Esophagus squamous epithelium (tissue), 4 donors: Measurements from ENCODE around the gene MRPL55.

Source experiments
- POLR2A ChIP-seq, 4 donors: fragments of 450-650 bp; IDR thresholded peaks; one replicate each; pipeline ENCODE4 v1.6.1; 2017; ENCODE audit warnings: antibody characterized with exemption in 4 of 4, mild to moderate bottlenecking in 4 of 4, moderate library complexity in 3 of 4
- TF ChIP-seq, protein P1 (sequence below), 6 experiments: fragments of 450-650 bp in 4 of 6; fragments of 200-600 bp in 2 of 6; sonication (generic) in 2 of 6; IDR thresholded peaks; one replicate each; pipeline ENCODE4 v1.5.1; 2016 to 2019; ENCODE audit warnings: antibody characterized with exemption in 6 of 6, mild to moderate bottlenecking in 4 of 6, moderate library complexity in 4 of 6

DNA sequence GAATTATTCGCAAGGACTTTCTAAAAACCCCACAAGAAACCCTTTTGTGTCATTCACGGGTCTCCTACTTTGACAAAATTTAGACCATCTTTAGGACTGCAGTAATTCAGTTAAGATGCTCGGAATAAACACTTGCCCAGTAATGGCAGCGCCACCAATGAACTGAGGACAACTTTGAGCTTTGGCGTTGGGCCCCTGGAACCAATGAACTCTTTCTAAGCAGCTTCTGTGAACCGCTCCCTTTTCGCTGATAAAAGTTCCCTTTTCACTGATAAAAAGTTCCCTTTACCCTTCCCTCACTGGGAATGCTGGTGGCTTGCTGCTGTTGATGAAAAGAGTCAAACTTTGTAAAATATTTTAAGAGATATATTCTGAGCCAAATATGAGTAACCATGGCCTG lies 1.5 kb upstream of the MRPL55 start:
- TF ChIP-seq, protein P1, sequence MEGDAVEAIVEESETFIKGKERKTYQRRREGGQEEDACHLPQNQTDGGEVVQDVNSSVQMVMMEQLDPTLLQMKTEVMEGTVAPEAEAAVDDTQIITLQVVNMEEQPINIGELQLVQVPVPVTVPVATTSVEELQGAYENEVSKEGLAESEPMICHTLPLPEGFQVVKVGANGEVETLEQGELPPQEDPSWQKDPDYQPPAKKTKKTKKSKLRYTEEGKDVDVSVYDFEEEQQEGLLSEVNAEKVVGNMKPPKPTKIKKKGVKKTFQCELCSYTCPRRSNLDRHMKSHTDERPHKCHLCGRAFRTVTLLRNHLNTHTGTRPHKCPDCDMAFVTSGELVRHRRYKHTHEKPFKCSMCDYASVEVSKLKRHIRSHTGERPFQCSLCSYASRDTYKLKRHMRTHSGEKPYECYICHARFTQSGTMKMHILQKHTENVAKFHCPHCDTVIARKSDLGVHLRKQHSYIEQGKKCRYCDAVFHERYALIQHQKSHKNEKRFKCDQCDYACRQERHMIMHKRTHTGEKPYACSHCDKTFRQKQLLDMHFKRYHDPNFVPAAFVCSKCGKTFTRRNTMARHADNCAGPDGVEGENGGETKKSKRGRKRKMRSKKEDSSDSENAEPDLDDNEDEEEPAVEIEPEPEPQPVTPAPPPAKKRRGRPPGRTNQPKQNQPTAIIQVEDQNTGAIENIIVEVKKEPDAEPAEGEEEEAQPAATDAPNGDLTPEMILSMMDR (IDR thresholded peaks at IDR 0.05), result no peak
- TF ChIP-seq POLR2A (IDR thresholded peaks at IDR 0.05), result no peak
